Gastroesophageal sphincter (tissue), 3 donors: ENCODE results near the gene ADAM21.
"Not testable (repeated sequence)": the region's sequence is repeated elsewhere in the genome, so short reads cannot be mapped to it uniquely, and the experiment has no call there.

ENCODE experiments used
- EP300 ChIP-seq: sonication (generic); formaldehyde crosslinking; IDR thresholded peaks from one replicate; pipeline ENCODE4 v1.6.1; 2017; ENCODE audit warnings: antibody characterized with exemption, mild to moderate bottlenecking
- POLR2A ChIP-seq, 2 donors: fragments of 450-650 bp; IDR thresholded peaks; one replicate each; pipeline ENCODE4 v1.6.1; 2017; ENCODE audit warnings: antibody characterized with exemption in 2 of 2, mild to moderate bottlenecking in 2 of 2, moderate library complexity in 1 of 2
- POLR2AphosphoS5 ChIP-seq: sonication (generic); formaldehyde crosslinking; IDR thresholded peaks from one replicate; pipeline ENCODE4 v1.6.1; 2017; ENCODE audit warnings: antibody characterized with exemption
- TF ChIP-seq, protein P1 (sequence below), 4 experiments: fragments of 200-600 bp in 2 of 4; fragments of 450-650 bp in 2 of 4; sonication (generic) in 1 of 4; IDR thresholded peaks; one replicate each; pipeline ENCODE4 v1.5.1; 2017 to 2019; ENCODE audit warnings: antibody characterized with exemption in 4 of 4, mild to moderate bottlenecking in 2 of 4, moderate library complexity in 2 of 4

- TF ChIP-seq, protein P1, sequence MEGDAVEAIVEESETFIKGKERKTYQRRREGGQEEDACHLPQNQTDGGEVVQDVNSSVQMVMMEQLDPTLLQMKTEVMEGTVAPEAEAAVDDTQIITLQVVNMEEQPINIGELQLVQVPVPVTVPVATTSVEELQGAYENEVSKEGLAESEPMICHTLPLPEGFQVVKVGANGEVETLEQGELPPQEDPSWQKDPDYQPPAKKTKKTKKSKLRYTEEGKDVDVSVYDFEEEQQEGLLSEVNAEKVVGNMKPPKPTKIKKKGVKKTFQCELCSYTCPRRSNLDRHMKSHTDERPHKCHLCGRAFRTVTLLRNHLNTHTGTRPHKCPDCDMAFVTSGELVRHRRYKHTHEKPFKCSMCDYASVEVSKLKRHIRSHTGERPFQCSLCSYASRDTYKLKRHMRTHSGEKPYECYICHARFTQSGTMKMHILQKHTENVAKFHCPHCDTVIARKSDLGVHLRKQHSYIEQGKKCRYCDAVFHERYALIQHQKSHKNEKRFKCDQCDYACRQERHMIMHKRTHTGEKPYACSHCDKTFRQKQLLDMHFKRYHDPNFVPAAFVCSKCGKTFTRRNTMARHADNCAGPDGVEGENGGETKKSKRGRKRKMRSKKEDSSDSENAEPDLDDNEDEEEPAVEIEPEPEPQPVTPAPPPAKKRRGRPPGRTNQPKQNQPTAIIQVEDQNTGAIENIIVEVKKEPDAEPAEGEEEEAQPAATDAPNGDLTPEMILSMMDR (IDR thresholded peaks at IDR 0.05): not testable (repeated sequence)
- not testable (repeated sequence) for TF ChIP-seq POLR2A (IDR thresholded peaks at IDR 0.05); POLR2AphosphoS5; EP300
Measured at GRCh38 chr14:70475459-70475858, 23.5 kb downstream of the ADAM21 start.
